ENCODE measurements around the gene CCS. TPM values are rescaled to one million over a fixed set of nuclear protein-coding genes. Genes with fewer than 3 reads are reported as not detected.

The CCS gene
- total and polyA plus RNA-seq, 9 of the 15 experiments (the other 6 are each of a cell fraction or from before 2014, with no cell fraction given): 1.1 to 46.6 (median 26.8) TPM

GRCh38 chr11:66638177-66639065, 45.4 kb downstream of the CCS start, which contains the start of gene RBM4 (continued):
- peak; percentile 45; the same call in 1 of the 2 replicates for TF ChIP-seq ZBTB7A (IDR thresholded peaks at IDR 0.05; ENCODE audit: borderline replicate concordance, control insufficient read depth, low read depth, low read length)
- TF ChIP-seq, protein P1, sequence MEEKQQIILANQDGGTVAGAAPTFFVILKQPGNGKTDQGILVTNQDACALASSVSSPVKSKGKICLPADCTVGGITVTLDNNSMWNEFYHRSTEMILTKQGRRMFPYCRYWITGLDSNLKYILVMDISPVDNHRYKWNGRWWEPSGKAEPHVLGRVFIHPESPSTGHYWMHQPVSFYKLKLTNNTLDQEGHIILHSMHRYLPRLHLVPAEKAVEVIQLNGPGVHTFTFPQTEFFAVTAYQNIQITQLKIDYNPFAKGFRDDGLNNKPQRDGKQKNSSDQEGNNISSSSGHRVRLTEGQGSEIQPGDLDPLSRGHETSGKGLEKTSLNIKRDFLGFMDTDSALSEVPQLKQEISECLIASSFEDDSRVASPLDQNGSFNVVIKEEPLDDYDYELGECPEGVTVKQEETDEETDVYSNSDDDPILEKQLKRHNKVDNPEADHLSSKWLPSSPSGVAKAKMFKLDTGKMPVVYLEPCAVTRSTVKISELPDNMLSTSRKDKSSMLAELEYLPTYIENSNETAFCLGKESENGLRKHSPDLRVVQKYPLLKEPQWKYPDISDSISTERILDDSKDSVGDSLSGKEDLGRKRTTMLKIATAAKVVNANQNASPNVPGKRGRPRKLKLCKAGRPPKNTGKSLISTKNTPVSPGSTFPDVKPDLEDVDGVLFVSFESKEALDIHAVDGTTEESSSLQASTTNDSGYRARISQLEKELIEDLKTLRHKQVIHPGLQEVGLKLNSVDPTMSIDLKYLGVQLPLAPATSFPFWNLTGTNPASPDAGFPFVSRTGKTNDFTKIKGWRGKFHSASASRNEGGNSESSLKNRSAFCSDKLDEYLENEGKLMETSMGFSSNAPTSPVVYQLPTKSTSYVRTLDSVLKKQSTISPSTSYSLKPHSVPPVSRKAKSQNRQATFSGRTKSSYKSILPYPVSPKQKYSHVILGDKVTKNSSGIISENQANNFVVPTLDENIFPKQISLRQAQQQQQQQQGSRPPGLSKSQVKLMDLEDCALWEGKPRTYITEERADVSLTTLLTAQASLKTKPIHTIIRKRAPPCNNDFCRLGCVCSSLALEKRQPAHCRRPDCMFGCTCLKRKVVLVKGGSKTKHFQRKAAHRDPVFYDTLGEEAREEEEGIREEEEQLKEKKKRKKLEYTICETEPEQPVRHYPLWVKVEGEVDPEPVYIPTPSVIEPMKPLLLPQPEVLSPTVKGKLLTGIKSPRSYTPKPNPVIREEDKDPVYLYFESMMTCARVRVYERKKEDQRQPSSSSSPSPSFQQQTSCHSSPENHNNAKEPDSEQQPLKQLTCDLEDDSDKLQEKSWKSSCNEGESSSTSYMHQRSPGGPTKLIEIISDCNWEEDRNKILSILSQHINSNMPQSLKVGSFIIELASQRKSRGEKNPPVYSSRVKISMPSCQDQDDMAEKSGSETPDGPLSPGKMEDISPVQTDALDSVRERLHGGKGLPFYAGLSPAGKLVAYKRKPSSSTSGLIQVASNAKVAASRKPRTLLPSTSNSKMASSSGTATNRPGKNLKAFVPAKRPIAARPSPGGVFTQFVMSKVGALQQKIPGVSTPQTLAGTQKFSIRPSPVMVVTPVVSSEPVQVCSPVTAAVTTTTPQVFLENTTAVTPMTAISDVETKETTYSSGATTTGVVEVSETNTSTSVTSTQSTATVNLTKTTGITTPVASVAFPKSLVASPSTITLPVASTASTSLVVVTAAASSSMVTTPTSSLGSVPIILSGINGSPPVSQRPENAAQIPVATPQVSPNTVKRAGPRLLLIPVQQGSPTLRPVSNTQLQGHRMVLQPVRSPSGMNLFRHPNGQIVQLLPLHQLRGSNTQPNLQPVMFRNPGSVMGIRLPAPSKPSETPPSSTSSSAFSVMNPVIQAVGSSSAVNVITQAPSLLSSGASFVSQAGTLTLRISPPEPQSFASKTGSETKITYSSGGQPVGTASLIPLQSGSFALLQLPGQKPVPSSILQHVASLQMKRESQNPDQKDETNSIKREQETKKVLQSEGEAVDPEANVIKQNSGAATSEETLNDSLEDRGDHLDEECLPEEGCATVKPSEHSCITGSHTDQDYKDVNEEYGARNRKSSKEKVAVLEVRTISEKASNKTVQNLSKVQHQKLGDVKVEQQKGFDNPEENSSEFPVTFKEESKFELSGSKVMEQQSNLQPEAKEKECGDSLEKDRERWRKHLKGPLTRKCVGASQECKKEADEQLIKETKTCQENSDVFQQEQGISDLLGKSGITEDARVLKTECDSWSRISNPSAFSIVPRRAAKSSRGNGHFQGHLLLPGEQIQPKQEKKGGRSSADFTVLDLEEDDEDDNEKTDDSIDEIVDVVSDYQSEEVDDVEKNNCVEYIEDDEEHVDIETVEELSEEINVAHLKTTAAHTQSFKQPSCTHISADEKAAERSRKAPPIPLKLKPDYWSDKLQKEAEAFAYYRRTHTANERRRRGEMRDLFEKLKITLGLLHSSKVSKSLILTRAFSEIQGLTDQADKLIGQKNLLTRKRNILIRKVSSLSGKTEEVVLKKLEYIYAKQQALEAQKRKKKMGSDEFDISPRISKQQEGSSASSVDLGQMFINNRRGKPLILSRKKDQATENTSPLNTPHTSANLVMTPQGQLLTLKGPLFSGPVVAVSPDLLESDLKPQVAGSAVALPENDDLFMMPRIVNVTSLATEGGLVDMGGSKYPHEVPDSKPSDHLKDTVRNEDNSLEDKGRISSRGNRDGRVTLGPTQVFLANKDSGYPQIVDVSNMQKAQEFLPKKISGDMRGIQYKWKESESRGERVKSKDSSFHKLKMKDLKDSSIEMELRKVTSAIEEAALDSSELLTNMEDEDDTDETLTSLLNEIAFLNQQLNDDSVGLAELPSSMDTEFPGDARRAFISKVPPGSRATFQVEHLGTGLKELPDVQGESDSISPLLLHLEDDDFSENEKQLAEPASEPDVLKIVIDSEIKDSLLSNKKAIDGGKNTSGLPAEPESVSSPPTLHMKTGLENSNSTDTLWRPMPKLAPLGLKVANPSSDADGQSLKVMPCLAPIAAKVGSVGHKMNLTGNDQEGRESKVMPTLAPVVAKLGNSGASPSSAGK (IDR thresholded peaks at IDR 0.05): peak; percentile 97
- no peak for TF ChIP-seq TSC22D4 (tag; IDR thresholded peaks at IDR 0.05)
- no peak for TF ChIP-seq PATZ1 (CRISPR knock-in tag; IDR thresholded peaks at IDR 0.05; ENCODE audit: borderline replicate concordance)
- TF ChIP-seq ZNF384 (IDR thresholded peaks at IDR 0.05; ENCODE audit: low read depth, low read length): no peak; the same call in 1 of the 2 replicates
- TF ChIP-seq STAT5B (CRISPR knock-in tag; IDR thresholded peaks at IDR 0.05): no peak
- 0 out of 2 replicates have a peak, but pooled peaks have one; percentile 46 for TF ChIP-seq TCF7 (IDR thresholded peaks at IDR 0.05; ENCODE audit: borderline replicate concordance)
- TF ChIP-seq CXXC5 (CRISPR knock-in tag; IDR thresholded peaks at IDR 0.05): peak; percentile 91
- no peak for TF ChIP-seq ZNF644 (tag; IDR thresholded peaks at IDR 0.05; ENCODE audit: low read depth)
- no peak for TF ChIP-seq SPI1 (IDR thresholded peaks at IDR 0.05; ENCODE audit: borderline replicate concordance, low read depth, low read length)
- no peak for TF ChIP-seq FOXJ2 (tag; IDR thresholded peaks at IDR 0.05)
- TF ChIP-seq HDAC2 (IDR thresholded peaks at IDR 0.05): peak; percentile 33; the same call in 1 of the 2 replicates
- TF ChIP-seq TAF15 (IDR thresholded peaks at IDR 0.05; ENCODE audit: low read depth, low read length): no peak
- no peak for TF ChIP-seq YBX1 (IDR thresholded peaks at IDR 0.05)
- TF ChIP-seq KLF16 (IDR thresholded peaks at IDR 0.05): no peak
